K562 (cell line): ENCODE data around the gene PALLD. TPM values are rescaled to one million over a fixed set of nuclear protein-coding genes. Genes with fewer than 3 reads are reported as not detected.

ENCODE experiments used
- AFF1 ChIP-seq, 2 experiments: fragments of 450-650 bp; IDR thresholded peaks; 2 replicates each; pipeline ENCODE4 v1.6.1; 2018; ENCODE audit warnings: mild to moderate bottlenecking in 2 of 2, low read depth in 1 of 2; ENCODE audit not compliant: partially characterized antibody in 2 of 2
- CBFA2T3 ChIP-seq: fragments of 450-650 bp; IDR thresholded peaks from 2 replicates; pipeline ENCODE4 v1.6.1; 2017
- CEBPB ChIP-seq: fragments of 450-650 bp; IDR thresholded peaks from 2 replicates; pipeline ENCODE4 v1.6.1; 2016; ENCODE audit warnings: missing genetic modification characterization, missing compliant biosample characterization
- CGGBP1 ChIP-seq: fragments of 250-450 bp; sonication (Bioruptor Pico); IDR thresholded peaks from 2 replicates; pipeline ENCODE4 v1.9.0; 2021; ENCODE audit warnings: mild to moderate bottlenecking
- CXXC5 ChIP-seq: fragments of 250-450 bp; sonication (Bioruptor Pico); IDR thresholded peaks from 2 replicates; pipeline ENCODE4 v1.8.0; 2022; ENCODE audit warnings: inconsistent platforms, mild to moderate bottlenecking, moderate library complexity
- EWSR1 ChIP-seq: fragments of 450-650 bp; IDR thresholded peaks from 2 replicates; pipeline ENCODE4 v1.6.1; 2018; ENCODE audit warnings: borderline replicate concordance, mild to moderate bottlenecking, low read depth, moderate library complexity; ENCODE audit not compliant: partially characterized antibody
- NCOA1 ChIP-seq: fragments of 450-650 bp; IDR thresholded peaks from 2 replicates; pipeline ENCODE4 v1.6.1; 2016; ENCODE audit warnings: low read depth
- NFIC ChIP-seq: fragments of 450-650 bp; IDR thresholded peaks from 2 replicates; pipeline ENCODE4 v1.6.1; 2017; ENCODE audit warnings: mild to moderate bottlenecking, inconsistent platforms
- SIRT6 ChIP-seq: IDR thresholded peaks from one replicate; pipeline ENCODE4 v1.6.1; 2012; ENCODE audit warnings: low read depth, mild to moderate bottlenecking, control low read depth, inconsistent platforms, low read length, moderate library complexity
- TARDBP ChIP-seq: fragments of 450-650 bp; IDR thresholded peaks from 2 replicates; pipeline ENCODE4 v1.6.1; 2016
- TOE1 ChIP-seq, 2 experiments: fragments of 450-650 bp in 1 of 2; sonication (generic) in 1 of 2; formaldehyde crosslinking in 1 of 2; IDR thresholded peaks; 2 replicates each; pipeline versions ENCODE4 v1.7.1 to v1.8.0; 2016 to 2022; ENCODE audit warnings: borderline replicate concordance in 2 of 2, mild to moderate bottlenecking in 2 of 2, antibody characterized with exemption in 1 of 2, inconsistent platforms in 1 of 2, low read depth in 1 of 2, missing genetic modification reagents in 1 of 2, moderate library complexity in 1 of 2
- U2AF2 ChIP-seq: fragments of 200-400 bp; formaldehyde crosslinking; optimal IDR thresholded peaks from 2 replicates; pipeline ENCODE3; 2017; ENCODE audit warnings: low read depth, mild to moderate bottlenecking, low read length
- WHSC1 ChIP-seq: IDR thresholded peaks from one replicate; pipeline ENCODE4 v1.6.1; 2012; ENCODE audit warnings: low read length, control low read depth, inconsistent platforms
- ZFP1 ChIP-seq: fragments of 450-650 bp; formaldehyde crosslinking; IDR thresholded peaks from 2 replicates; pipeline ENCODE4 v1.4.0; 2020; ENCODE audit warnings: mild to moderate bottlenecking, mixed read lengths
- ZKSCAN1 ChIP-seq: fragments of 150-350 bp; IDR thresholded peaks from 2 replicates; pipeline ENCODE4 v1.6.1; 2016; ENCODE audit warnings: low read depth, low read length
- ZNF184 ChIP-seq: sonication (generic); formaldehyde crosslinking; IDR thresholded peaks from 2 replicates; pipeline ENCODE4 v1.5.0; 2020; ENCODE audit warnings: missing genetic modification reagents
- ZNF24 ChIP-seq: fragments of 450-650 bp; IDR thresholded peaks from 2 replicates; pipeline ENCODE4 v1.6.1; 2016
- ZNF589 ChIP-seq: fragments of 200-800 bp; sonication (Bioruptor generic); IDR thresholded peaks from 2 replicates; pipeline ENCODE4 v1.6.1; 2016; ENCODE audit warnings: low read depth, missing genetic modification characterization, missing compliant biosample characterization
- ZNF609 ChIP-seq: sonication (generic); formaldehyde crosslinking; IDR thresholded peaks from 2 replicates; pipeline ENCODE4 v1.8.1; 2023; ENCODE audit warnings: missing genetic modification reagents, mild to moderate bottlenecking, borderline replicate concordance
- ZNF695 ChIP-seq: fragments of 450-650 bp; formaldehyde crosslinking; IDR thresholded peaks from 2 replicates; pipeline ENCODE4 v1.4.0; 2020; ENCODE audit warnings: mild to moderate bottlenecking, moderate library complexity
- polyA plus RNA-seq, 8 experiments: library from polyadenylated mRNA; depleted of rRNA in 4 of 8; stranded (reverse) in 5 of 8; unstranded in 3 of 8; fragments of >200 nt; fragmentation: Nextera tagmentation in 2 of 8; fragmentation: Illumina TruSeq in 1 of 8; extraction: Ambion mirVana in 2 of 8; extraction: Trizol in 1 of 8; gene quantifications; 2 replicates each; pipeline versions ENCODE4 v1.2.1 to v1.2.3, GENCODE V29; 2011 to 2014; ENCODE audit warnings: inconsistent platforms in 1 of 8, missing spikeins in 1 of 8
- total RNA-seq, 7 experiments: library from RNA; depleted of rRNA in 6 of 7; stranded (reverse); fragments of >200 nt in 6 of 7; fragmentation: Illumina TruSeq in 2 of 7; extraction: Trizol in 2 of 7; gene quantifications; 2 replicates each; pipeline versions ENCODE4 v1.2.1 to v1.2.3, GENCODE V29; 2011 to 2021; ENCODE audit warnings: low replicate concordance in 1 of 7

The PALLD gene
- total and polyA plus RNA-seq, 9 of the 15 experiments (the other 6 are each of a cell fraction or from before 2014, with no cell fraction given) = 0.01 to 0.35 (median 0.06) TPM; not detected in 3

GRCh38 chr4:168449719-168450452 lies 47.0 kb upstream of the PALLD start (continued):
- TF ChIP-seq CXXC5 (CRISPR knock-in tag) = peak; percentile 14; the same call in 1 of the 2 replicates
- TF ChIP-seq ZNF609 (CRISPR knock-in tag) = no peak
- TF ChIP-seq ZNF589 = 0 out of 2 replicates have a peak, but pooled peaks have one; percentile 20
- TF ChIP-seq EWSR1 = no peak
- TF ChIP-seq AFF1 (IDR thresholded peaks at IDR 0.05; ENCODE audit: low read depth in 1 of 2, partially characterized antibody in 2 of 2) = no peak
- no peak for TF ChIP-seq NFIC
- no peak for TF ChIP-seq CEBPB (tag)
- TF ChIP-seq SIRT6 = no peak
- TF ChIP-seq ZKSCAN1 = no peak
- no peak for TF ChIP-seq U2AF2
- no peak for TF ChIP-seq ZFP1 (CRISPR knock-in tag)
- no peak for TF ChIP-seq NCOA1
- no peak for TF ChIP-seq CGGBP1 (CRISPR knock-in tag)
- TF ChIP-seq WHSC1 = no peak
- no peak for TF ChIP-seq TOE1 (IDR thresholded peaks at IDR 0.05; ENCODE audit: borderline replicate concordance)
- no peak for TF ChIP-seq TOE1 (CRISPR knock-in tag; IDR thresholded peaks at IDR 0.05; ENCODE audit: borderline replicate concordance, low read depth)
- TF ChIP-seq CBFA2T3 = no peak
- TF ChIP-seq ZNF24 = no peak
- TF ChIP-seq ZNF184 (CRISPR knock-in tag) = no peak
- TF ChIP-seq TARDBP = no peak
- TF ChIP-seq ZNF695 (CRISPR knock-in tag) = no peak
